ENCODE measurements around the gene KCNJ9. TPM values are rescaled to one million over a fixed set of nuclear protein-coding genes. Genes with fewer than 3 reads are reported as not detected.
A peak's percentile ranks its signal among the peaks of the same experiment; 100 is the strongest.

The KCNJ9 gene
- total RNA-seq, 1 donor, result not detected

- H3K4me1 ChIP-seq (ENCODE audit: insufficient read depth, low read length), result peaks cover 27% of the 10 kb centered on the region
- DNase-seq (ENCODE audit: insufficient read length, low spot score, missing footprints), result peak; percentile 65
- no peaks in the 10 kb centered on the region for H4K20me1 ChIP-seq (ENCODE audit: insufficient read depth, low read length)
- TF ChIP-seq CTCF (IDR thresholded peaks at IDR 0.05; ENCODE audit: extremely low read depth, low read depth, low read length), result no peak
- H3K4me3 ChIP-seq (ENCODE audit: insufficient read depth, low read length), result no peak overlapping the region
- H2AFZ ChIP-seq (ENCODE audit: low read length), result no peak overlapping the region
- H3K79me2 ChIP-seq (ENCODE audit: insufficient read depth, low read length), result no peaks in the 10 kb centered on the region
- no peak overlapping the region for H3K27ac ChIP-seq (ENCODE audit: low read depth, low read length)
- H3K9me3 ChIP-seq (ENCODE audit: low read depth, low read length), result no peaks in the 10 kb centered on the region
- H3K27me3 ChIP-seq (ENCODE audit: insufficient read depth, low read length), result no peaks in the 10 kb centered on the region
- no peaks in the 10 kb centered on the region for H3K36me3 ChIP-seq (ENCODE audit: insufficient read depth, low read length)
- no peak overlapping the region for H3K4me2 ChIP-seq (ENCODE audit: insufficient read depth, low read length)
Observed at GRCh38 chr1:160101717-160102522, 20.6 kb downstream of the KCNJ9 start.

- H3K4me3 ChIP-seq (ENCODE audit: insufficient read depth, low read length), result no peak overlapping the region
- H2AFZ ChIP-seq (ENCODE audit: low read length), result no peak overlapping the region
- no peak overlapping the region for H3K4me2 ChIP-seq (ENCODE audit: insufficient read depth, low read length)
- no peak for TF ChIP-seq CTCF (IDR thresholded peaks at IDR 0.05; ENCODE audit: extremely low read depth, low read depth, low read length)
- peak; percentile 64 for DNase-seq (ENCODE audit: insufficient read length, low spot score, missing footprints)
- no peaks in the 10 kb centered on the region for H4K20me1 ChIP-seq (ENCODE audit: insufficient read depth, low read length)
- no peaks in the 10 kb centered on the region for H3K36me3 ChIP-seq (ENCODE audit: insufficient read depth, low read length)
- H3K4me1 ChIP-seq (ENCODE audit: insufficient read depth, low read length), result peaks cover 18% of the 10 kb centered on the region
- no peak overlapping the region for H3K27ac ChIP-seq (ENCODE audit: low read depth, low read length)
- no peaks in the 10 kb centered on the region for H3K9me3 ChIP-seq (ENCODE audit: low read depth, low read length)
- no peaks in the 10 kb centered on the region for H3K79me2 ChIP-seq (ENCODE audit: insufficient read depth, low read length)
- peaks cover 6% of the 10 kb centered on the region for H3K27me3 ChIP-seq (ENCODE audit: insufficient read depth, low read length)
Observed at GRCh38 chr1:160103658-160104408, 22.5 kb downstream of the KCNJ9 start.

GRCh38 chr1:160104486-160104885, 23.1 kb downstream of the KCNJ9 start:
- no peak overlapping the region for H3K4me2 ChIP-seq (ENCODE audit: insufficient read depth, low read length)
- H3K4me1 ChIP-seq (ENCODE audit: insufficient read depth, low read length), result peaks cover 15% of the 10 kb centered on the region
- H3K36me3 ChIP-seq (ENCODE audit: insufficient read depth, low read length), result no peaks in the 10 kb centered on the region
- no peak overlapping the region for H3K27ac ChIP-seq (ENCODE audit: low read depth, low read length)
- H3K4me3 ChIP-seq (ENCODE audit: insufficient read depth, low read length), result no peak overlapping the region
- peaks cover 6% of the 10 kb centered on the region for H3K27me3 ChIP-seq (ENCODE audit: insufficient read depth, low read length)
- no peaks in the 10 kb centered on the region for H3K79me2 ChIP-seq (ENCODE audit: insufficient read depth, low read length)
- DNase-seq (ENCODE audit: insufficient read length, low spot score, missing footprints), result peak; percentile 58
- H2AFZ ChIP-seq (ENCODE audit: low read length), result peak overlapping the region; percentile 54
- no peaks in the 10 kb centered on the region for H3K9me3 ChIP-seq (ENCODE audit: low read depth, low read length)
- H4K20me1 ChIP-seq (ENCODE audit: insufficient read depth, low read length), result no peaks in the 10 kb centered on the region
- no peak for TF ChIP-seq CTCF (IDR thresholded peaks at IDR 0.05; ENCODE audit: extremely low read depth, low read depth, low read length)

GRCh38 chr1:160105155-160105554, 23.8 kb downstream of the KCNJ9 start:
- Histone ChIP-seq H3K36me3 (ENCODE audit: insufficient read depth, low read length) (no peaks in the 10 kb centered on the region), H3K4me1 (ENCODE audit: insufficient read depth, low read length) (peaks cover 15% of the 10 kb centered on the region), H3K9me3 (ENCODE audit: low read depth, low read length) (no peaks in the 10 kb centered on the region), H2AFZ (ENCODE audit: low read length) (no peak overlapping the region), H3K27ac (ENCODE audit: low read depth, low read length) (no peak overlapping the region), H3K4me3 (ENCODE audit: insufficient read depth, low read length) (no peak overlapping the region), H3K27me3 (ENCODE audit: insufficient read depth, low read length) (peaks cover 6% of the 10 kb centered on the region), H3K4me2 (ENCODE audit: insufficient read depth, low read length) (no peak overlapping the region), H3K79me2 (ENCODE audit: insufficient read depth, low read length) (no peaks in the 10 kb centered on the region), H4K20me1 (ENCODE audit: insufficient read depth, low read length) (no peaks in the 10 kb centered on the region)
- TF ChIP-seq CTCF (IDR thresholded peaks at IDR 0.05; ENCODE audit: extremely low read depth, low read depth, low read length), result no peak
- no peak for DNase-seq (ENCODE audit: insufficient read length, low spot score, missing footprints)

Data from osteoblast (primary cell).